Measurements from ENCODE around the gene LETMD1.

GRCh38 chr12:50999093-50999492 is 49.0 kb upstream of the LETMD1 start:
- TF ChIP-seq POLR2AphosphoS5 (IDR thresholded peaks at IDR 0.05): no peak
- no peak for TF ChIP-seq CTCF (IDR thresholded peaks at IDR 0.05)
